CD14-positive monocyte (primary cell): ENCODE data around the gene CDC14A. TPM values are rescaled to one million over a fixed set of nuclear protein-coding genes. Genes with fewer than 3 reads are reported as not detected.

Experiments
- DNase-seq, 3 donors: peaks; one replicate each; pipeline ENCODE4 v3.0.0-alpha.2; 2011 to 2022
- H2AFZ ChIP-seq: 2 replicates; pipeline ENCODE4 v1.6.0; 2012; ENCODE audit warnings: mild to moderate bottlenecking, low read depth, low read length, inconsistent platforms; ENCODE audit not compliant: insufficient read depth, poor library complexity, severe bottlenecking
- H3K27ac ChIP-seq, 2 donors: 1 replicate in 1 of 2; 2 replicates in 1 of 2; pipeline ENCODE4 v1.5.1; 2012 to 2013; ENCODE audit warnings: low read length in 2 of 2, control low read depth in 1 of 2, inconsistent platforms in 1 of 2, low read depth in 1 of 2, mild to moderate bottlenecking in 1 of 2
- H3K27me3 ChIP-seq, 2 donors: one replicate each; pipeline versions ENCODE4 v1.6.0 to v1.6.1; 2011 to 2013; ENCODE audit warnings: low read length in 2 of 2; ENCODE audit not compliant: control insufficient read depth in 2 of 2, insufficient read depth in 2 of 2
- H3K36me3 ChIP-seq, 2 donors: replicated peaks in 1 of 2; 1 replicate in 1 of 2; 2 replicates in 1 of 2; pipeline versions ENCODE4 v1.5.1 to v1.6.1; 2012 to 2013; ENCODE audit warnings: low read length in 2 of 2, control low read depth in 1 of 2, inconsistent platforms in 1 of 2, mild to moderate bottlenecking in 1 of 2; ENCODE audit not compliant: insufficient read depth in 2 of 2, control insufficient read depth in 1 of 2
- H3K4me1 ChIP-seq, 2 donors: 1 replicate in 1 of 2; 2 replicates in 1 of 2; pipeline versions ENCODE4 v1.5.1 to v1.6.1; 2012 to 2013; ENCODE audit warnings: low read length in 2 of 2, control low read depth in 1 of 2, inconsistent platforms in 1 of 2, mild to moderate bottlenecking in 1 of 2, moderate library complexity in 1 of 2; ENCODE audit not compliant: insufficient read depth in 2 of 2, control insufficient read depth in 1 of 2
- H3K4me2 ChIP-seq: replicated peaks from 2 replicates; pipeline ENCODE3; 2012; ENCODE audit warnings: low read length, moderate library complexity, mild to moderate bottlenecking; ENCODE audit not compliant: poor library complexity, severe bottlenecking; ENCODE audit errors: extremely low read depth
- H3K4me3 ChIP-seq, 3 experiments: fragments of 200-600 bp in 1 of 3; sonication (generic) in 1 of 3; replicated peaks in 1 of 3; 1 replicate in 2 of 3; 2 replicates in 1 of 3; pipeline ENCODE4 v1.5.1; 2011 to 2013; ENCODE audit warnings: low read length in 3 of 3, mild to moderate bottlenecking in 3 of 3, control low read depth in 2 of 3, low read depth in 2 of 3, inconsistent platforms in 1 of 3, moderate library complexity in 1 of 3
- H3K79me2 ChIP-seq: 2 replicates; pipeline ENCODE4 v1.6.0; 2012; ENCODE audit warnings: mild to moderate bottlenecking, control low read depth, inconsistent platforms, low read length, moderate library complexity; ENCODE audit not compliant: insufficient read depth
- H3K9ac ChIP-seq: 2 replicates; pipeline ENCODE4 v1.6.0; 2017; ENCODE audit warnings: low read length, mild to moderate bottlenecking; ENCODE audit not compliant: insufficient read depth, poor library complexity, severe bottlenecking
- H3K9me3 ChIP-seq, 2 donors: replicated peaks in 1 of 2; 1 replicate in 1 of 2; 2 replicates in 1 of 2; pipeline versions ENCODE4 v1.5.1 to v1.6.1; 2012 to 2013; ENCODE audit warnings: low read length in 2 of 2, control low read depth in 1 of 2; ENCODE audit not compliant: control insufficient read depth in 1 of 2, insufficient read depth in 1 of 2
- H4K20me1 ChIP-seq: 2 replicates; pipeline ENCODE4 v1.6.0; 2012; ENCODE audit warnings: mild to moderate bottlenecking, low read length, control low read depth, moderate library complexity; ENCODE audit not compliant: insufficient read depth
- H3K27ac Mint-ChIP-seq, 7 donors: one replicate each; pipeline ENCODE4 v1.8.0; 2020; ENCODE audit warnings: mild to moderate bottlenecking in 7 of 7, mixed read lengths in 7 of 7, moderate library complexity in 6 of 7, inconsistent platforms in 2 of 7
- H3K27me3 Mint-ChIP-seq, 3 donors: one replicate each; pipeline ENCODE4 v1.8.0; 2021 to 2022; ENCODE audit warnings: low read depth in 3 of 3, mild to moderate bottlenecking in 3 of 3, mixed read lengths in 3 of 3, moderate library complexity in 3 of 3, inconsistent platforms in 1 of 3
- H3K36me3 Mint-ChIP-seq, 2 donors: one replicate each; pipeline ENCODE4 v1.8.0; 2020; ENCODE audit warnings: mixed read lengths in 2 of 2, inconsistent platforms in 1 of 2, mild to moderate bottlenecking in 1 of 2
- H3K4me1 Mint-ChIP-seq: one replicate; pipeline ENCODE4 v1.8.0; 2020; ENCODE audit warnings: mild to moderate bottlenecking, mixed read lengths
- H3K4me3 Mint-ChIP-seq, 2 donors: one replicate each; pipeline ENCODE4 v1.8.0; 2020; ENCODE audit warnings: mild to moderate bottlenecking in 2 of 2, mixed read lengths in 2 of 2, moderate library complexity in 1 of 2
- H3K9me3 Mint-ChIP-seq, 7 donors: one replicate each; pipeline ENCODE4 v1.8.0; 2020 to 2022; ENCODE audit warnings: mixed read lengths in 7 of 7, mild to moderate bottlenecking in 6 of 7, moderate library complexity in 6 of 7, inconsistent platforms in 2 of 7
- WGBS: methylation state at CpG from one replicate; pipeline ENCODE4 v1.1.5; 2013; ENCODE audit warnings: missing lambda C conversion rate; ENCODE audit not compliant: insufficient coverage; 5-methylcytosine and 5-hydroxymethylcytosine counted together
- intact Hi-C, 2 donors: fragments of 100-400 bp; cut with micrococcal nuclease; formaldehyde crosslinking; loops; one replicate each; pipeline versions ENCODE4 v1.15.0 to v1.15.1; 2023
- polyA plus RNA-seq, 3 donors: library from polyadenylated mRNA; depleted of rRNA in 1 of 3; unstranded in 2 of 3; stranded (reverse) in 1 of 3; fragments of 300-500 nt in 2 of 3; fragments of >200 nt in 1 of 3; fragmentation: Illumina TruSeq in 2 of 3; gene quantifications; 1 replicate in 2 of 3; 2 replicates in 1 of 3; pipeline ENCODE4 v1.2.3, GENCODE V29; 2012 to 2021
- TF ChIP-seq, protein P1 (sequence below): fragments of 200-600 bp; IDR thresholded peaks from one replicate; pipeline ENCODE4 v1.8.0; 2022; ENCODE audit warnings: antibody characterized with exemption, mild to moderate bottlenecking

Gene CDC14A
- polyA plus RNA-seq, 3 donors: 4.2 to 9.2 (median 6.1) TPM

DNA sequence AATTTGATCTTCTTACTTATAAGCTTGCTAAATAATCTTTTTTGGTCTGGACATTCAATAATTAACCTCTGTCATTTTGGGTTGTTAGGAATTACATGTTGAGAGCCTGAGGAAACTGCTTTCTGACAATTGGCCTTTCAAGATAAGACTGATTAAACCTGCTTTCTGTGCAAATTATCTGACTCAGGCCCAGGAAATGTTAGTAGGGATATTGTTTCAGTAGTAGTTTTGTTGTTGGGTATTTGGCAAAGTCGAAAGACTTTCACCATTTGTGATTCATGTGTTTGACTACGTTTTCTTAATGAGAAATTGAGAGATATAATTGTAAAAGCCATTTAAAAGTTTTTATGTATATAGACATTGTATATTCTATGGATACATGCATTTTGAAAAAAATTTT lies 104.6 kb downstream of the CDC14A start:
- peaks cover 12 to 19% of the 10 kb centered on the region in 2 donors for H3K36me3 Mint-ChIP-seq
- TF ChIP-seq, protein P1, sequence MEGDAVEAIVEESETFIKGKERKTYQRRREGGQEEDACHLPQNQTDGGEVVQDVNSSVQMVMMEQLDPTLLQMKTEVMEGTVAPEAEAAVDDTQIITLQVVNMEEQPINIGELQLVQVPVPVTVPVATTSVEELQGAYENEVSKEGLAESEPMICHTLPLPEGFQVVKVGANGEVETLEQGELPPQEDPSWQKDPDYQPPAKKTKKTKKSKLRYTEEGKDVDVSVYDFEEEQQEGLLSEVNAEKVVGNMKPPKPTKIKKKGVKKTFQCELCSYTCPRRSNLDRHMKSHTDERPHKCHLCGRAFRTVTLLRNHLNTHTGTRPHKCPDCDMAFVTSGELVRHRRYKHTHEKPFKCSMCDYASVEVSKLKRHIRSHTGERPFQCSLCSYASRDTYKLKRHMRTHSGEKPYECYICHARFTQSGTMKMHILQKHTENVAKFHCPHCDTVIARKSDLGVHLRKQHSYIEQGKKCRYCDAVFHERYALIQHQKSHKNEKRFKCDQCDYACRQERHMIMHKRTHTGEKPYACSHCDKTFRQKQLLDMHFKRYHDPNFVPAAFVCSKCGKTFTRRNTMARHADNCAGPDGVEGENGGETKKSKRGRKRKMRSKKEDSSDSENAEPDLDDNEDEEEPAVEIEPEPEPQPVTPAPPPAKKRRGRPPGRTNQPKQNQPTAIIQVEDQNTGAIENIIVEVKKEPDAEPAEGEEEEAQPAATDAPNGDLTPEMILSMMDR: no peak
- H3K27ac Mint-ChIP-seq: no peak overlapping the region
- H3K36me3 ChIP-seq: peaks cover 0 to 23% of the 10 kb centered on the region in 2 donors
- no peaks in the 10 kb centered on the region for H3K9me3 ChIP-seq
- no peaks in the 10 kb centered on the region for H3K79me2 ChIP-seq
- intact Hi-C loops: loop anchor here in 1 of 2 donors (5.0 kb wide), 1 partner anchor 650 kb away; no protein-coding TSS in a partner anchor
- no peaks in the 10 kb centered on the region for H3K27me3 ChIP-seq
- no peak overlapping the region for H3K9ac ChIP-seq
- no CpG with 5 or more reads among the region's 2 CpGs for WGBS
- H3K27me3 Mint-ChIP-seq: no peaks in the 10 kb centered on the region
- H3K4me1 Mint-ChIP-seq: peaks cover 2% of the 10 kb centered on the region
- no peaks in the 10 kb centered on the region for H3K4me1 ChIP-seq
- no peak overlapping the region for H3K27ac ChIP-seq
- H3K4me3 ChIP-seq: no peak overlapping the region
- H3K9me3 Mint-ChIP-seq: no peaks in the 10 kb centered on the region
- no peaks in the 10 kb centered on the region for H4K20me1 ChIP-seq
- H3K4me3 Mint-ChIP-seq: no peak overlapping the region
- no peak for DNase-seq
- no peak overlapping the region for H3K4me2 ChIP-seq
- H2AFZ ChIP-seq: no peak overlapping the region

DNA sequence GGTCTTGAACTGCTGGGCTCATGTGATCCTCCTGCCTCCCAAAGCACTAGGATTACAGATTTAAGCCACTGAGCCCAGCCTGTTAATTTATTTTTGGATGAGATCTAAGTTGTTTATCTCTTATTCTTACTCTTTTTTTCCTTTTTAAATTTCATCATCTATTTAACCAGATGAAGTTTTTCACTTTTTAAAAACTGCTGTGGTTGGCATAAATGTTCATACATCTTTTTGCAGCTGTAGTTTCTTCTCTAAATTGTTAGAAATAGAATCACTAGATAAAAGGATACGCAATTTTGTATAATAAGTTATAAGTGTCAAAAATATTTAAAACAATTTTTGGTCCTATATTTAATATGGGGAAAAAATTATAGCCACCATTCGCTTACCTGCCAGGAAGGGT lies 105.4 kb downstream of the CDC14A start:
- Histone ChIP-seq H3K9me3 (no peaks in the 10 kb centered on the region), H3K27ac (no peak overlapping the region), H3K9ac (no peak overlapping the region), H2AFZ (no peak overlapping the region), H3K27me3 (no peaks in the 10 kb centered on the region), H3K4me1 (no peaks in the 10 kb centered on the region), H4K20me1 (no peaks in the 10 kb centered on the region), H3K4me2 (no peak overlapping the region), H3K79me2 (no peaks in the 10 kb centered on the region), H3K4me3 (no peak overlapping the region), H3K36me3 (peaks cover 4 to 29% of the 10 kb centered on the region in 2 donors)
- H3K27me3 Mint-ChIP-seq: peaks cover 0 to 1% (median 0%) of the 10 kb centered on the region in 3 donors
- peaks cover 2% of the 10 kb centered on the region for H3K4me1 Mint-ChIP-seq
- DNase-seq: no peak
- peaks cover 17 to 22% of the 10 kb centered on the region in 2 donors for H3K36me3 Mint-ChIP-seq
- TF ChIP-seq, protein P1: no peak
- no CpG with 5 or more reads among the region's 2 CpGs for WGBS
- intact Hi-C loops: loop anchor here in 1 of 2 donors (5.0 kb wide), 1 partner anchor 650 kb away; no protein-coding TSS in a partner anchor
- H3K9me3 Mint-ChIP-seq: no peaks in the 10 kb centered on the region
- H3K4me3 Mint-ChIP-seq: no peak overlapping the region
- no peak overlapping the region for H3K27ac Mint-ChIP-seq
